Measurements from ENCODE around the gene IFNA5. TPM values are rescaled to one million over a fixed set of nuclear protein-coding genes. Genes with fewer than 3 reads are reported as not detected.
A peak's percentile ranks its signal among the peaks of the same experiment; 100 is the strongest.

IFNA5 gene
- total RNA-seq, 4 donors from 2014 or later: not detected

DNA sequence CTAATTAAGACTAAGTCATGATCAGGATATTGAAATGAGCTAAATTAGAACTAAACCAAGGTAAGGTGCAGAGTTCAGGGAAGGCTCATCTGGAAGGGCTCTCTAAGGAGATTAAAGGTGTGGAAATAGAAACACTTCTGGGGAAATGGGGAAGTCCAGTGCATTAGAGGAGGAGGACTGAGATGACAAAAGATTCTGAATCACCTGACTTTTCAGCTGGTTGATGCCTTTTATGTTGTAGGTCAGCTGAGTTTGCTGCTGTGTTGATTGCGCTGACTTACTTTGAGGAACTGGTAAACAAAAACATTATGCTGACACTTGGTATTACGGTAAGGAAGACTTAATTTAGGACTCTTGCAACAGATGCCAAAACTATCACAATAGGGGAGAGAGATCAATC, 23.8 kb downstream of the IFNA5 start:
- DNase-seq: no peak
- 60 to 65% methylated on average over 2 of the region's 2 CpGs for WGBS, 2 donors
- Histone ChIP-seq H3K4me1 (no peaks in the 10 kb centered on the region), H3K36me3 (no peaks in the 10 kb centered on the region), H3K9me3 (no peaks in the 10 kb centered on the region), H3K27me3 (no peaks in the 10 kb centered on the region), H3K4me3 (no peak overlapping the region), H3K27ac (no peak overlapping the region)
- TF ChIP-seq POLR2A (IDR thresholded peaks at IDR 0.05): no peak
- TF ChIP-seq, protein P1, sequence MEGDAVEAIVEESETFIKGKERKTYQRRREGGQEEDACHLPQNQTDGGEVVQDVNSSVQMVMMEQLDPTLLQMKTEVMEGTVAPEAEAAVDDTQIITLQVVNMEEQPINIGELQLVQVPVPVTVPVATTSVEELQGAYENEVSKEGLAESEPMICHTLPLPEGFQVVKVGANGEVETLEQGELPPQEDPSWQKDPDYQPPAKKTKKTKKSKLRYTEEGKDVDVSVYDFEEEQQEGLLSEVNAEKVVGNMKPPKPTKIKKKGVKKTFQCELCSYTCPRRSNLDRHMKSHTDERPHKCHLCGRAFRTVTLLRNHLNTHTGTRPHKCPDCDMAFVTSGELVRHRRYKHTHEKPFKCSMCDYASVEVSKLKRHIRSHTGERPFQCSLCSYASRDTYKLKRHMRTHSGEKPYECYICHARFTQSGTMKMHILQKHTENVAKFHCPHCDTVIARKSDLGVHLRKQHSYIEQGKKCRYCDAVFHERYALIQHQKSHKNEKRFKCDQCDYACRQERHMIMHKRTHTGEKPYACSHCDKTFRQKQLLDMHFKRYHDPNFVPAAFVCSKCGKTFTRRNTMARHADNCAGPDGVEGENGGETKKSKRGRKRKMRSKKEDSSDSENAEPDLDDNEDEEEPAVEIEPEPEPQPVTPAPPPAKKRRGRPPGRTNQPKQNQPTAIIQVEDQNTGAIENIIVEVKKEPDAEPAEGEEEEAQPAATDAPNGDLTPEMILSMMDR (IDR thresholded peaks at IDR 0.05): no peak
- intact Hi-C loops (cut with DNase I): no loop called here

DNA sequence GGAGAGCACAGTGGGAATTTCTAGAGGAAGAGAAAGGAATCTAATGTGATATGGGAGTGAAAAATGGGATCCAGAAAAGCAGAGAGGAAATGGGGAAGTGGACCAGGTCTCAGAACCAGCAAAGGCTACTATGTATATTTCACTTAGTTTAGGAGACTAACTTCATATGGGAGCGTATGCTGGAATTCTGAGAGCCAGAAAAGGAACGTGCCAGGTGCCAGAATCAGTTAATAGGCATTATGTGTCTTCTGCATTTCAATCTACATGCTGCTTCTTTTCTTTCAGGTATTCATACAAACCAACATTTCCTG, 36.8 kb downstream of the IFNA5 start:
- Histone ChIP-seq H3K36me3 (no peaks in the 10 kb centered on the region), H3K4me3 (no peak overlapping the region), H3K4me1 (peaks cover 0 to 49% (median 14%) of the 10 kb centered on the region in 3 donors), H3K27ac (peak overlapping the region in 1 of 4 donors; percentile 25), H3K27me3 (peaks cover 0 to 3% (median 0%) of the 10 kb centered on the region in 4 donors), H3K9me3 (peaks cover 0 to 6% (median 0%) of the 10 kb centered on the region in 3 donors)
- WGBS, 2 donors: 23 to 44% methylated on average over 2 of the region's 2 CpGs
- intact Hi-C loops (cut with DNase I): no loop called here
- TF ChIP-seq, protein P1 (IDR thresholded peaks at IDR 0.05): no peak
- no peak for TF ChIP-seq POLR2A (IDR thresholded peaks at IDR 0.05)
- no peak for DNase-seq

DNA sequence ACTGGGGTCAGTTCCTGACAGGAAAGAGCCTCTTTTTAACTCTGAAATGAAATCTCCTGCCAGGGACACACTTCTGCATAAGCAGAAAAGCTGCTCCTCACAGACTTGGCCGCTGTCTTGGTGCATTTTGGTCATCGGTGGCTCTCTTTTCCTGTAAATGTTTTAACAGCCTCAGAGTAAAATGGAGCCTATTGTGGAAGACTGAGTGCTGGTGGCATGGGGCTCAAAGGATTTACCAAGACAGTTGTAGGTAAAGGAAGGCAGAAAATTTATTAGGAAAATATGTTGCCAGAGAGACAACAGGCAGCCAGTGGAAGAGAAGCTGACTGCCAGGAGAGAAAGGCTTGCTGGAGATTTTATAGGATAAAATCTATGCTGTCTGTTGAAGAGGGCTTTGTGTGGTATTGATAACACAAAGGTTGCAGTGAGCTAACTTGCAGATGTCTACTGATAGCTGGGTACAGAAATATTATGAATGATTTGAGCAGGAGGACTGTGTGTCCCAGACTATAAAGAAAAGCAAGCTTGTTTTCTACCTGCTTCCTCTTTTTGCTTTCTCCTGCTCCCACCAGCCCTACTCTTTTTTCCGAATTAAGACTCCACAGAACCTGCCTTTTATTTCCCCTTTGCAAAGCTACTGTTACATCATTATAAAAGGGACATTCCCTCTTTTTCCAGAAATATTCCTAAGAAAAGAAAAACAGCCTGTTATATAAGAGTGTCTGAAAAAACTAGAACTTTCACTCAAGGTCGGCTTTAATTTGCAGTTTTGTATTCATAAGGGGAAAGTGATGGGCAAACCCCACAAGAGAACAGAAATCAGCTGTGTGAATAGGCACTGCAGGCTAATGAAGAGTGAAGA, 37.4 kb downstream of the IFNA5 start:
- Histone ChIP-seq H3K9me3 (peaks cover 0 to 6% (median 0%) of the 10 kb centered on the region in 3 donors), H3K4me1 (peaks cover 0 to 49% (median 14%) of the 10 kb centered on the region in 3 donors), H3K36me3 (no peaks in the 10 kb centered on the region), H3K4me3 (no peak overlapping the region), H3K27me3 (peaks cover 0 to 3% (median 0%) of the 10 kb centered on the region in 4 donors), H3K27ac (peak overlapping the region in 1 of 4 donors; percentile 25)
- 18 to 36% methylated on average over 4 of the region's 4 CpGs for WGBS, 2 donors
- intact Hi-C loops (cut with DNase I): no loop called here
- no peak for TF ChIP-seq POLR2A (IDR thresholded peaks at IDR 0.05)
- TF ChIP-seq, protein P1 (IDR thresholded peaks at IDR 0.05): no peak
- no peak for DNase-seq

DNA sequence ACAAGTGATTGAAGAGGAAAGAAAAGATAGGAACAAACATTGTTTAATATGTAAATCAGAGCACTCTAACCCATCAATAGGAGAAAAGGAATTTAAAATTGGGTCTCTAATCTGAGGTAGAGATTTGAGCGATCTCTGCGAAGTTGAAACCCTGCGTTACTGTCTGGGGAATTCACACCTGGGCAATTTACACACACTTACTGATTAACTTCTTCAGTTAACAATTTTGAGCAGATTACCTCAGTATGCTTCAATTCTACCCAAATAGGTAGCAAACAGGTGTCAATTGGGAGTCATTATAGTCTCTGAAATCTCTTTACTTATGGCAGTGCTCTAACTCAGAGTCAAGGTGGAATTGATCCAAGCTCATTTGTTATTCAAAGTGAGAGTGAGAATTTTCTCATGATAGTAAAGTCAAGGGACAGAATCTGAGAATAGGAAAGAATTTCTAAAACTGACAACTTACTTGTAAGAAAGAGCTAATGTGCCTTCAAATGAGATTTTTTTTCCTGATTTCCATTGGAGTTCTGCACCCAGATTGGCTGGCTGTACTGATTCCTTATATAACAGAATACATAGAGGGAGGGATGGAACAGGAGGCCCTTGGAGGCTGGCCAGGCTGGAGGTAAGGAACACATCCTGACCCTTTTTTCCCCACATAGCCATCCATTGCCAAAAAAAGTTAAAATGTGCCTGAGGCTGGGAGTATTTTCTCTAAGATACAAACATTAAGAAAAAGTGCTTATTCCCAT, 38.2 kb downstream of the IFNA5 start:
- Histone ChIP-seq H3K27me3 (peaks cover 0 to 3% (median 0%) of the 10 kb centered on the region in 4 donors), H3K9me3 (peaks cover 0 to 6% (median 0%) of the 10 kb centered on the region in 3 donors), H3K36me3 (no peaks in the 10 kb centered on the region), H3K27ac (peak overlapping the region in 1 of 4 donors; percentile 25), H3K4me1 (peaks cover 0 to 49% (median 14%) of the 10 kb centered on the region in 3 donors), H3K4me3 (no peak overlapping the region)
- 40% methylated on average over 3 of the region's 3 CpGs for WGBS, 2 donors
- intact Hi-C loops (cut with DNase I): no loop called here
- TF ChIP-seq POLR2A (IDR thresholded peaks at IDR 0.05): no peak
- TF ChIP-seq, protein P1 (IDR thresholded peaks at IDR 0.05): no peak
- DNase-seq: no peak

All from esophagus squamous epithelium (tissue), 5 donors.